ENCODE data around the gene QRICH2. TPM values are rescaled to one million over a fixed set of nuclear protein-coding genes. Genes with fewer than 3 reads are reported as not detected.
"Not testable (repeated sequence)": the region's sequence is repeated elsewhere in the genome, so short reads cannot be mapped to it uniquely, and the experiment has no call there.

Gene QRICH2
- total RNA-seq, 2 experiments from 2014 or later: 3.6 to 3.7 TPM

GRCh38 chr17:76247304-76247703, 60.8 kb downstream of the QRICH2 start:
- peak overlapping the region; percentile 92 for H3K27ac Mint-ChIP-seq
- H3K9me3 Mint-ChIP-seq: no peaks in the 10 kb centered on the region
- H3K4me1 Mint-ChIP-seq: peaks cover 86% of the 10 kb centered on the region
- ChIA-PET CTCF (interaction anchor here (1.1 to 5.2 kb wide), 10 partner anchors 8 to 126 kb away, joined by 3 to 40 read pairs (median 5); partner anchors contain the start of gene UBALD2), POLR2A (interaction anchor here (0.6 to 1.7 kb wide), 4 partner anchors 21 to 147 kb away, joined by 4 to 45 read pairs (median 8); no protein-coding TSS in a partner anchor)
- no peak overlapping the region for H3K4me3 Mint-ChIP-seq
- no peaks in the 10 kb centered on the region for H3K27me3 Mint-ChIP-seq
- peaks cover 6% of the 10 kb centered on the region for H3K36me3 Mint-ChIP-seq (ENCODE audit: low read depth)
- DNase-seq: no peak

- peak; percentile 86 for DNase-seq
- no peaks in the 10 kb centered on the region for H3K9me3 Mint-ChIP-seq
- H3K27ac Mint-ChIP-seq: peak overlapping the region; percentile 92
- ChIA-PET CTCF (interaction anchor here (0.9 to 5.2 kb wide), 17 partner anchors 8 to 125 kb away, joined by 3 to 40 read pairs (median 4); partner anchors contain the start of gene UBALD2), POLR2A (interaction anchor here (0.6 to 2.1 kb wide), 11 partner anchors 10 to 146 kb away, joined by 3 to 45 read pairs (median 6); partner anchors contain the start of gene UBALD2)
- peaks cover 6% of the 10 kb centered on the region for H3K36me3 Mint-ChIP-seq (ENCODE audit: low read depth)
- H3K4me1 Mint-ChIP-seq: peaks cover 86% of the 10 kb centered on the region
- H3K4me3 Mint-ChIP-seq: peak overlapping the region; percentile 62
- H3K27me3 Mint-ChIP-seq: no peaks in the 10 kb centered on the region
Measured at GRCh38 chr17:76246080-76247066, 61.7 kb downstream of the QRICH2 start.

- ChIA-PET CTCF (interaction anchor here (0.6 to 5.2 kb wide), 6 partner anchors 9 to 448 kb away, joined by 3 to 40 read pairs (median 4); partner anchors contain the start of gene UBALD2), POLR2A (interaction anchor here (2.1 kb wide), 1 partner anchor 20 kb away, joined by 27 read pairs; the partner anchor contains the start of gene UBALD2)
- not testable (repeated sequence) for H3K9me3 Mint-ChIP-seq; DNase-seq; H3K36me3 Mint-ChIP-seq (ENCODE audit: low read depth); H3K4me3 Mint-ChIP-seq; H3K27me3 Mint-ChIP-seq
- H3K4me1 Mint-ChIP-seq: peaks cover 79% of the 10 kb centered on the region
- peak overlapping the region; percentile 92 for H3K27ac Mint-ChIP-seq
Measured at GRCh38 chr17:76244721-76245120, 63.4 kb downstream of the QRICH2 start.

- Mint-ChIP-seq H3K4me1 (peaks cover 79% of the 10 kb centered on the region), H3K27ac (peak overlapping the region; percentile 92), H3K36me3 (ENCODE audit: low read depth) (peaks cover 5% of the 10 kb centered on the region), H3K9me3 (no peaks in the 10 kb centered on the region), H3K4me3 (no peak overlapping the region), H3K27me3 (no peaks in the 10 kb centered on the region)
- ChIA-PET POLR2A (interaction anchor here (0.6 kb wide), 1 partner anchor 23 kb away, joined by 7 read pairs; no protein-coding TSS in a partner anchor), CTCF (interaction anchor here (0.7 to 5.2 kb wide), 8 partner anchors 10 to 122 kb away, joined by 3 to 40 read pairs (median 4); partner anchors contain the start of gene UBALD2)
- no peak for DNase-seq
Measured at GRCh38 chr17:76243826-76244679, 64.0 kb downstream of the QRICH2 start.

- ChIA-PET POLR2A (no interaction called here), CTCF (interaction anchor here (0.8 to 1.5 kb wide), 4 partner anchors 13 to 38 kb away, joined by 3 to 7 read pairs (median 4); no protein-coding TSS in a partner anchor)
- H3K4me3 Mint-ChIP-seq: peak overlapping the region; percentile 80
- no peaks in the 10 kb centered on the region for H3K27me3 Mint-ChIP-seq
- H3K9me3 Mint-ChIP-seq: peaks cover under 1% of the 10 kb centered on the region
- no peak for DNase-seq
- H3K36me3 Mint-ChIP-seq (ENCODE audit: low read depth): peaks cover 25% of the 10 kb centered on the region
- H3K27ac Mint-ChIP-seq: peak overlapping the region; percentile 89
- H3K4me1 Mint-ChIP-seq: peaks cover 80% of the 10 kb centered on the region
Measured at GRCh38 chr17:76241691-76242255, 66.3 kb downstream of the QRICH2 start.

- peaks cover 2% of the 10 kb centered on the region for H3K9me3 Mint-ChIP-seq
- peak overlapping the region; percentile 80 for H3K4me3 Mint-ChIP-seq
- no peak for DNase-seq
- H3K36me3 Mint-ChIP-seq (ENCODE audit: low read depth): peaks cover 28% of the 10 kb centered on the region
- CTCF ChIA-PET: interaction anchor here (0.8 to 1.5 kb wide), 5 partner anchors 12 to 38 kb away, joined by 3 to 7 read pairs (median 3); no protein-coding TSS in a partner anchor
- H3K4me1 Mint-ChIP-seq: peaks cover 79% of the 10 kb centered on the region
- POLR2A ChIA-PET: no interaction called here
- peak overlapping the region; percentile 89 for H3K27ac Mint-ChIP-seq
- no peaks in the 10 kb centered on the region for H3K27me3 Mint-ChIP-seq
Measured at GRCh38 chr17:76241204-76241538, 66.9 kb downstream of the QRICH2 start.

- peak; percentile 68 for DNase-seq
- Mint-ChIP-seq H3K9me3 (peaks cover 2% of the 10 kb centered on the region), H3K27ac (peak within 1 kb of the TSS; percentile 89), H3K4me3 (peak within 1 kb of the TSS; percentile 85), H3K4me1 (peaks cover 77% of the 10 kb centered on the region), H3K27me3 (no peaks in the 10 kb centered on the region), H3K36me3 (ENCODE audit: low read depth) (peaks cover 30% of the 10 kb centered on the region)
- ChIA-PET POLR2A (no interaction called here), CTCF (interaction anchor here (1.1 to 1.5 kb wide), 4 partner anchors 12 to 32 kb away, joined by 3 to 7 read pairs (median 4); no protein-coding TSS in a partner anchor)
Measured at GRCh38 chr17:76240461-76241203, 67.4 kb downstream of the QRICH2 start, which contains the start of gene RNF157. Gene RNF157, minus strand, starts transcription at chr17:76240493. Its CDS starts 253 bp downstream, at chr17:76240240.

GRCh38 chr17:76239538-76240274, 68.4 kb downstream of the QRICH2 start:
- Mint-ChIP-seq H3K4me1 (peaks cover 75% of the 10 kb centered on the region), H3K4me3 (peak overlapping the region; percentile 85), H3K27me3 (no peaks in the 10 kb centered on the region), H3K27ac (peak overlapping the region; percentile 86), H3K9me3 (peaks cover 2% of the 10 kb centered on the region), H3K36me3 (ENCODE audit: low read depth) (peaks cover 35% of the 10 kb centered on the region)
- ChIA-PET CTCF (interaction anchor here (0.7 kb wide), 1 partner anchor 95 kb away, joined by 3 read pairs; no protein-coding TSS in a partner anchor), POLR2A (no interaction called here)
- DNase-seq: no peak

GRCh38 chr17:76238847-76239537, 69.1 kb downstream of the QRICH2 start:
- Mint-ChIP-seq H3K9me3 (peaks cover 2% of the 10 kb centered on the region), H3K36me3 (ENCODE audit: low read depth) (peaks cover 41% of the 10 kb centered on the region), H3K27me3 (no peaks in the 10 kb centered on the region), H3K4me3 (peak overlapping the region; percentile 85), H3K4me1 (peaks cover 75% of the 10 kb centered on the region), H3K27ac (peak overlapping the region; percentile 85)
- CTCF ChIA-PET: interaction anchor here (0.5 to 1.6 kb wide), 8 partner anchors 7 to 118 kb away, joined by 3 to 4 read pairs (median 3); no protein-coding TSS in a partner anchor
- DNase-seq: no peak
- POLR2A ChIA-PET: no interaction called here

GRCh38 chr17:76237859-76238313, 70.2 kb downstream of the QRICH2 start:
- Mint-ChIP-seq H3K36me3 (ENCODE audit: low read depth) (peaks cover 47% of the 10 kb centered on the region), H3K27me3 (no peaks in the 10 kb centered on the region), H3K4me1 (peaks cover 71% of the 10 kb centered on the region), H3K4me3 (peak overlapping the region; percentile 85), H3K9me3 (peaks cover 2% of the 10 kb centered on the region), H3K27ac (peak overlapping the region; percentile 76)
- DNase-seq: no peak
- CTCF ChIA-PET: interaction anchor here (0.8 to 1.6 kb wide), 8 partner anchors 9 to 117 kb away, joined by 3 to 4 read pairs (median 3); no protein-coding TSS in a partner anchor
- POLR2A ChIA-PET: interaction anchor here (0.6 to 0.7 kb wide), 3 partner anchors 53 to 58 kb away, joined by 3 to 11 read pairs (median 3); no protein-coding TSS in a partner anchor
